SJCRH30 (cell line): Measurements from ENCODE around the gene TCF19. TPM values are rescaled to one million over a fixed set of nuclear protein-coding genes. Genes with fewer than 3 reads are reported as not detected.

ENCODE experiments used
- DNase-seq, 2 experiments: peaks; one replicate each; pipeline ENCODE4 v3.0.0-alpha.2; 2015 to 2020
- H3K27ac ChIP-seq: fragments of 250-450 bp; sonication (Bioruptor Pico); 2 replicates; pipeline ENCODE4 v1.5.1; 2020; ENCODE audit warnings: mild to moderate bottlenecking, moderate library complexity
- H3K27me3 ChIP-seq: fragments of 250-450 bp; sonication (Bioruptor Pico); 2 replicates; pipeline ENCODE4 v1.5.1; 2020; ENCODE audit warnings: mild to moderate bottlenecking, moderate library complexity
- H3K36me3 ChIP-seq: fragments of 250-450 bp; sonication (Bioruptor Pico); 2 replicates; pipeline ENCODE4 v1.5.1; 2020; ENCODE audit warnings: mild to moderate bottlenecking, moderate library complexity
- H3K4me1 ChIP-seq: fragments of 250-450 bp; sonication (Bioruptor Pico); 2 replicates; pipeline ENCODE4 v1.5.1; 2020; ENCODE audit warnings: mild to moderate bottlenecking, moderate library complexity
- H3K4me3 ChIP-seq: fragments of 250-450 bp; sonication (Bioruptor Pico); 2 replicates; pipeline ENCODE4 v1.5.1; 2020; ENCODE audit warnings: mild to moderate bottlenecking, moderate library complexity
- H3K9me3 ChIP-seq: fragments of 250-450 bp; sonication (Bioruptor Pico); replicated peaks from 2 replicates; pipeline ENCODE4 v1.5.1; 2020; ENCODE audit warnings: mild to moderate bottlenecking, moderate library complexity
- total RNA-seq: library from RNA; depleted of rRNA; stranded (reverse); fragments of >200 nt; shearing (Covaris generic); gene quantifications from 2 replicates; pipeline ENCODE4 v1.2.3, GENCODE V29; 2014

Gene TCF19
- total RNA-seq, 1 experiment from 2014 or later = 26.8 TPM

DNA sequence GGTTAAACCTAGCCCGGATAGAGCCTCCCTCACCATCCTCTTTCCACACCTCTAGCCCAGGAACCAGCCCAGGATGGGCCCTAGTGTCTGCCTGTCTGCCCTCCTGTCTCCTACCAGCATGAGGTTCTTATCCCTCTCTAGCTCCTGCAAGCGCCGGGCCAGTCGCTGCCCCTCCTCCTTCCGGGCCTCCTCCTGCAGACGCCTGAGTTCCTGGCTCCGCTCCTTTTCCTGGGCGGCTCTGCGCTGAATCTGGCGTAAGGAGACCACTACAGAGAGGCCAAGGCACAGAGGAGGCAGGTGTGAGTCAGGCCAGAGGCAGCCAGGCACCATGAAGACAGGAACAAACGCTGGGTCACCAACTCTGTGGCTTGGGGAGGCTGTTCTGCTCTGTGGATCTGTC lies 15.2 kb upstream of the TCF19 start:
- H3K4me3 ChIP-seq = no peak overlapping the region
- H3K36me3 ChIP-seq = 0 out of 2 replicates have a peak, but pooled peaks cover 6% of the 10 kb centered on the region
- DNase-seq = no peak
- no peaks in the 10 kb centered on the region for H3K27me3 ChIP-seq
- H3K9me3 ChIP-seq = no peaks in the 10 kb centered on the region
- H3K4me1 ChIP-seq = peaks cover 20% of the 10 kb centered on the region
- H3K27ac ChIP-seq = no peak overlapping the region; the same call in 1 of the 2 replicates

DNA sequence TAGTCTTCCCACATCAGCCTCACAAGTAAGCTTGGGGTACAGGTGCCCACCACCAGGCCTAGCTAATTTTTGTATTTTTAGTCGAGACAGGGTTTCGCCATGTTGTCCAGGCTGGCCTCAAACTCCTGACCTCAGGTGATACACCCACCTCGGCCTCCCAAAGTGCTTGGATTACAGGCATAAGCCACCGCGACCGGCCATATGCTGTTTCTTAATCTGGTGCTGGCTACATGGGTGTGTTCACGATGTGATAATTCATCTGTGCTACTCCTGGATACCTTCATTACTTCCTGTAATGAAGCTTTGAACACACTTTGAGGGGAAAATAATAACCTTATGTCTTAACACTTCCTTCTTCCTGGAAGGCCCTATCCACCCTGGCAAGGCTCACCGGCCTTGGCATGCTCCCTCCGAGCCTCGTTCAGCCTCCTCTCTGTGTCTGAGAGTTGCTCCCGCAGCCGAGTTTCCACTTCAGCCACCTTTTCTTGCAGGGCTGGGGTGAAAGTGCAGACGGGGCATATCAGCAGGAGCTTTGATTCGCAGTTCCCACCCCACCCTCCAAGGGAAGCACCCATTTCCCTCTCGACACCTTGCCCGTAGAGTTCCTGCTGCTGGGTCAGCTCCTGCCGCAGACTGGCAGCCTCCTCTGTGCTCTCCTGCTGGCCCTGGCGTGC lies 14.0 kb upstream of the TCF19 start:
- no peak overlapping the region for H3K4me3 ChIP-seq
- no peaks in the 10 kb centered on the region for H3K27me3 ChIP-seq
- H3K4me1 ChIP-seq = peaks cover 20% of the 10 kb centered on the region
- H3K9me3 ChIP-seq = no peaks in the 10 kb centered on the region
- peak overlapping the region; percentile 30; the same call in 1 of the 2 replicates for H3K27ac ChIP-seq
- H3K36me3 ChIP-seq = 0 out of 2 replicates have a peak, but pooled peaks cover 6% of the 10 kb centered on the region
- no peak for DNase-seq

GRCh38 chr6:31144970-31145340 lies 13.4 kb upstream of the TCF19 start:
- no peak overlapping the region for H3K4me3 ChIP-seq
- no peak overlapping the region; the same call in 1 of the 2 replicates for H3K27ac ChIP-seq
- DNase-seq = no peak
- no peaks in the 10 kb centered on the region for H3K27me3 ChIP-seq
- H3K36me3 ChIP-seq = 0 out of 2 replicates have a peak, but pooled peaks cover 6% of the 10 kb centered on the region
- H3K9me3 ChIP-seq = no peaks in the 10 kb centered on the region
- peaks cover 20% of the 10 kb centered on the region for H3K4me1 ChIP-seq

DNA sequence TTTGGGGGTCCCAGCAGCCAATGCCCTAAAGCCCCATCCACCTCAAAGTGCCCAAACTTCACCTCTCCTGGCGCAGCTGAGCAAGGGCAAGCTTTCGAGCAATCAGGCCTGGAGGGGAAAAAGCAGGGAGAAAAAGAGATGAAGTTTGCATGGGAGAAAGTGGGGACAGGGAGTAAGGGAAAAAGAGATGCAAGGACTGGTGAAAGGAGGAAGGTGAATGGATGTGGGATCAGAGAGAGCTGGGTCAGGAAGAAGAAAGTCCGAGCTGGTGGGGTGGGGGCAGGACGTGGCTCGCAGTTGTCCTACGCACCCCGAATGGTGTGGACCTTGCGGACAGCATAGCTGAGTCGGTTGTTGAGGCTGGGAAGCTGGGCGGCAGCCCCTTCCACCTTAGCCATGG lies 13.0 kb upstream of the TCF19 start:
- H3K4me3 ChIP-seq = no peak overlapping the region
- no peak for DNase-seq
- no peaks in the 10 kb centered on the region for H3K27me3 ChIP-seq
- H3K36me3 ChIP-seq = 0 out of 2 replicates have a peak, but pooled peaks cover 6% of the 10 kb centered on the region
- no peak overlapping the region for H3K27ac ChIP-seq
- no peaks in the 10 kb centered on the region for H3K9me3 ChIP-seq
- peaks cover 20% of the 10 kb centered on the region for H3K4me1 ChIP-seq

GRCh38 chr6:31149827-31150447 lies 8.5 kb upstream of the TCF19 start:
- Histone ChIP-seq H3K4me3 (no peak overlapping the region), H3K36me3 (peaks cover 2% of the 10 kb centered on the region; the same call in 1 of the 2 replicates), H3K27me3 (no peaks in the 10 kb centered on the region), H3K27ac (no peak overlapping the region), H3K4me1 (no peaks in the 10 kb centered on the region), H3K9me3 (no peaks in the 10 kb centered on the region)
- no peak for DNase-seq

GRCh38 chr6:31152781-31153180 lies 5.6 kb upstream of the TCF19 start:
- Histone ChIP-seq H3K9me3 (no peaks in the 10 kb centered on the region), H3K27ac (no peak overlapping the region), H3K36me3 (peaks cover 5% of the 10 kb centered on the region), H3K4me1 (peaks cover 2% of the 10 kb centered on the region; the same call in 1 of the 2 replicates), H3K4me3 (no peak overlapping the region), H3K27me3 (no peaks in the 10 kb centered on the region)
- no peak for DNase-seq

- no peak overlapping the region for H3K27ac ChIP-seq
- no peak for DNase-seq
- H3K36me3 ChIP-seq = peaks cover 5% of the 10 kb centered on the region
- H3K27me3 ChIP-seq = no peaks in the 10 kb centered on the region
- no peak overlapping the region for H3K4me3 ChIP-seq
- H3K4me1 ChIP-seq = peaks cover 2% of the 10 kb centered on the region; the same call in 1 of the 2 replicates
- H3K9me3 ChIP-seq = no peaks in the 10 kb centered on the region
Observed at GRCh38 chr6:31154436-31154835, 4.0 kb upstream of the TCF19 start.

GRCh38 chr6:31156641-31157040 lies 1.7 kb upstream of the TCF19 start:
- Histone ChIP-seq H3K4me1 (peaks cover 2% of the 10 kb centered on the region; the same call in 1 of the 2 replicates), H3K36me3 (peaks cover 8% of the 10 kb centered on the region), H3K27ac (no peak overlapping the region), H3K27me3 (no peaks in the 10 kb centered on the region), H3K4me3 (no peak overlapping the region), H3K9me3 (no peaks in the 10 kb centered on the region)
- no peak for DNase-seq

DNA sequence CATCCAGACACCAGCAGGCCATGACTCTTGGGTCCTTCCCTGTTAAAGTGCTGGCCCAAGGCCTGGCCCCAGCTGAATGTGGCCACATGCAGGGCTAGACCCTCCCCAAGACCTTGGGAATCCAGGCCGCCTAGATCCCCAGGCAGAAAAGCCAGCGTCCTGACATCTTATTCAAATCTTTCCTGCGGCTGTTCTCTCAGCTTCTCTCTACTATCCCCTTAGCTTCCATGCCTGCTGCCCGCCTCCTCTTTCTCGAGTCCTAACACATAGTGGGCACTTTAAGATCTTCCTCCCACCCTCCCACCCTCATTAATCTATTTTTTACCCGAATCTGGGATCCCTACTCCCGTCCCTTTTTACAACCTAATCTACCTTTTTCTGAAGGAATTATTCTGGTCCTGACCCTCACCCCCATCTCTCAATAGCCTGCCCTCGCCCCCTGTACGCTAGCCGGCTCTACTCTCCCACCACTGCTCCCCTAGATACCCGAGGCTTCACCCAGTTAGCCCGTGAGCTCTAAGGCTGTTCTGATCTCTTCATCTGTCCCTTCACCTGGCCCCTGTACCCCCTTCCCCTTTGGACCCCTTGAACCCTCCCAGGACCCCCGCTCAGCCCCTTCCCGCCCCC lies 763 bp upstream of the TCF19 start, which contains the start of gene CCHCR1:
CCHCR1 (minus strand) TSS at position 290 of the 627 bp plus-strand sequence; CDS start at position 88, 202 bp downstream.
- peak in 1 of 2 experiments; percentile 28 for DNase-seq
- Histone ChIP-seq H3K27me3 (no peaks in the 10 kb centered on the region), H3K27ac (peak within 1 kb of the TSS; percentile 50), H3K9me3 (no peaks in the 10 kb centered on the region), H3K4me1 (peaks cover 2% of the 10 kb centered on the region; the same call in 1 of the 2 replicates), H3K36me3 (peaks cover 14% of the 10 kb centered on the region), H3K4me3 (peak within 1 kb of the TSS; percentile 66)

DNA sequence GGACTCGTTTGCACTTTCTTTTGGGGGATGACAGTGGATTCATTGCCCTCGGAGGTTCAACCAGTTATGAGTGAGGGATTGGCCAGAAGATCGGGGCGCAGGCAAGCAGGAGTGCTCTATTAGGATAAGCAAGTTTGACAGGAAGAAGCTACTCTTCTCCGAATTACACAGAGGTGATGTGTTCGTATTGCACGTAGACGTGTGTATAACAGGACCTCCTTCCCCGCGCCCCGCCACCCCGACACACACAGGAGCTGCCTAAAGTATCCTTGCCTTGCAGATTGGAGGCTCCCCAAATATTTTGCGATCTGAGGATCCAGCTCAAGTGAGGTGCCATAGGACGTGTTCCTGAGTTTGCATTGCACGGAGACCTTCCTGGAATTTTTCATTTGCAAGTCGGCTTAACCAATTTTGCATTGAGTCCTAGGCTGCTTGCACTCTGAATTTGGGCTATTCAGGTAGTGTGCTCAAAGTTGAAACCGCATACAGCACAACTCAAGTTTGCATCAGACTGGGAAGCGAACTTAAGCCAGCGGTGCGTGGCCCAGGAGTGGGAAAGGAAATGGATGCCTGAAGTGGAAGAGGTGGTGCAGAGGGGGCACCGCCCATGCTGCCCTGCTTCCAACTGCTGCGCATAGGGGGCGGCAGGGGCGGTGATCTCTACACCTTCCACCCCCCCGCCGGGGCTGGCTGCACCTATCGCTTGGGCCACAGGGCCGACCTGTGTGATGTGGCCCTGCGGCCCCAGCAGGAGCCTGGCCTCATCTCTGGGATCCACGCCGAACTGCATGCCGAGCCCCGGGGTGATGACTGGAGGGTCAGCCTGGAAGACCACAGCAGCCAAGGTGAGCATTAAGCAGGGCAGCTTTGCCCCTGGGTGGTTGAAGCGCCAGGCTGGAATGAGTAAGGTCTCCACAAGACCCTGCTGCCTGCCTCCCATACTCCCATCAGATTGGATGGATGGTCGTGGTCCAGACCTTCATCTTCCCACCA lies 770 bp downstream of the TCF19 start:
- Histone ChIP-seq H3K36me3 (peaks cover 24% of the 10 kb centered on the region), H3K4me1 (peaks cover 2% of the 10 kb centered on the region; the same call in 1 of the 2 replicates), H3K27ac (peak overlapping the region; percentile 50; the same call in 1 of the 2 replicates), H3K4me3 (peak overlapping the region; percentile 66), H3K9me3 (no peaks in the 10 kb centered on the region), H3K27me3 (no peaks in the 10 kb centered on the region)
- DNase-seq = peak in 1 of 2 experiments; percentile 34

DNA sequence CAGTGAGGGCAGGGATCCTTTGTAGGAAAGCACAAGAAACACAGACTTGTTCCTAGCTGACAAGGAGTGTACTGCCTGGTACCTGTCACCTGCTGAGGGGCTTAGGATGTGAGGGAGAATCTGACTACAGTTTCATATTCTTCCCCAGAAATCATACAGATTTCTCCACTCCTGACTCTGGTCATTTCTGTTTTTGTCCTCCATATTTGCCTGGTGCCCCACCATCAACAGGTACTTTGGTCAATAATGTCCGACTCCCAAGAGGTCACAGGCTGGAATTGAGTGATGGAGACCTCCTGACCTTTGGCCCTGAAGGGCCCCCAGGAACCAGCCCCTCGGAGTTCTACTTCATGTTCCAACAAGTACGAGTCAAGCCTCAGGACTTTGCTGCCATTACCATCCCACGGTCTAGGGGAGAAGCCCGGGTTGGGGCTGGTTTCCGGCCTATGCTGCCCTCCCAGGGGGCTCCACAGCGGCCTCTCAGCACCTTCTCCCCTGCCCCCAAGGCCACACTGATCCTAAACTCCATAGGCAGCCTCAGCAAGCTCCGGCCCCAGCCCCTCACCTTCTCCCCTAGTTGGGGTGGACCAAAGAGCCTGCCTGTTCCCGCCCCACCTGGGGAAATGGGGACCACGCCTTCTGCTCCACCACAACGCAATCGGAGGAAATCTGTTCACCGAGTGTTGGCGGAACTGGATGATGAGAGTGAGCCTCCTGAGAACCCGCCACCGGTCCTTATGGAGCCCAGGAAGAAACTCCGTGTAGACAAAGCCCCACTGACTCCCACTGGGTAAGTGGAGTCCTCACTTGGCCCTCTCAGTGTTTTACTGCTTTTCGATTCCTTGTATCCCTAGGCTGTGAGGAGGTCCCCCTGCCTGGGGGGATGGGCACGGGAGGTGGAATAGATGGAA lies 3.1 kb downstream of the TCF19 start:
- Histone ChIP-seq H3K4me1 (peaks cover 2% of the 10 kb centered on the region; the same call in 1 of the 2 replicates), H3K36me3 (peaks cover 23% of the 10 kb centered on the region), H3K27ac (no peak overlapping the region), H3K4me3 (no peak overlapping the region), H3K27me3 (no peaks in the 10 kb centered on the region), H3K9me3 (no peaks in the 10 kb centered on the region)
- no peak for DNase-seq

DNA sequence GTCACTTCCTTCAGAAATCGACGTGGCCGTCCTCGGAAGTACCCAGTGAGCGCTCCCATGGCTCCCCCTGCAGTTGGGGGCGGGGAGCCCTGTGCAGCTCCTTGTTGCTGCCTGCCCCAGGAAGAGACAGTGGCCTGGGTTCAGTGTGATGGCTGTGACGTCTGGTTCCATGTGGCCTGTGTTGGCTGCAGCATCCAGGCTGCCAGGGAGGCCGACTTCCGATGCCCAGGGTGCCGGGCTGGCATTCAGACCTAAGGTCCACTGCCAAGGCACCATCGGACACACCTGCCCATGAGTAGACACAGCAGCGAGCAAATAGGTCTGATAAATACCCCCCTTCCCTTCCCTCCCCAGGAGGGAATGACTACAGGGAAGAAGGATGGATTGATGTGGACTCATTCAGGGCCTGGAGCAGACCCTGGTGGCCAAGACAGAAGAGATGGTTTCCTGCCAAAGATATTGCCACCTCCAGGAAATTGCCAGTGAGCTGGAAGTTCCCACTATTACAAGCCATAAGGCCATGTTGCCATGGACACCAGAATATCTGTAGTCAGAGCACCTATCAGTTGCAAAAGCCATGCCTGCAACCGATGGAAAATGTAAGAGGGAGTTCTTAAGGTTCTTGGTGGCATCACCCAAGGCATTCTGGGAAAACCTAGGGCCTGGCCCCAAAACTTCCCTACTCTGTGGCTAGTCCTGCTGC lies 4.2 kb downstream of the TCF19 start:
- Histone ChIP-seq H3K4me1 (no peaks in the 10 kb centered on the region), H3K27me3 (no peaks in the 10 kb centered on the region), H3K9me3 (no peaks in the 10 kb centered on the region), H3K4me3 (no peak overlapping the region), H3K36me3 (peaks cover 23% of the 10 kb centered on the region), H3K27ac (no peak overlapping the region)
- no peak for DNase-seq

DNA sequence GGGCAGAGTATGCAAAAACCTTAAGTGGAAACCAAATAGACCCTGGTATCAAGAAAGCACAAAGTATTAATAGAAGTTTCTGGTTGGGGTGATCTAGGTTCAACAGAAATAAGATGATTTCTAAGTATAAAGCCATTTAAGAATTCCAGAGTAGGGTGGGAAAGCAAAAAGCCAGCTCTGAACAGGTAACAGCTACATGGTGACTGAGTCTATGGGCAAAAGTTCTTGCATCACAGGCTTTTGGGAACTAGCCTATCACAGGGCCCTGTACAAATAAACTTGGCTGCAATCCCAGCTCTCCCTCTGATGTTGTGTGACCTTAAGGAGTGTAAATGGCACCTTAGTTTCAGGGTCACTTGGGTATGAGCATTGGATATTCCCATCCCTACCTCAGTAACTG lies 5.5 kb downstream of the TCF19 start:
- H3K36me3 ChIP-seq = peaks cover 23% of the 10 kb centered on the region
- no peaks in the 10 kb centered on the region for H3K27me3 ChIP-seq
- H3K9me3 ChIP-seq = no peaks in the 10 kb centered on the region
- H3K4me3 ChIP-seq = no peak overlapping the region
- no peak for DNase-seq
- no peak overlapping the region for H3K27ac ChIP-seq
- no peaks in the 10 kb centered on the region for H3K4me1 ChIP-seq
